Hepatocyte (in vitro differentiated cells): ENCODE results near the gene IL22RA1.

Source experiments
- CTCF ChIP-seq: fragments of 200-600 bp; sonication (generic); IDR thresholded peaks from 2 replicates; pipeline ENCODE4 v1.5.1; 2016; ENCODE audit warnings: antibody characterized with exemption, mild to moderate bottlenecking; ENCODE audit not compliant: poor library complexity
- EZH2 ChIP-seq: fragments of 200-600 bp; sonication (generic); IDR thresholded peaks from 2 replicates; pipeline ENCODE4 v1.6.1; 2016; ENCODE audit warnings: antibody characterized with exemption, mild to moderate bottlenecking, borderline replicate concordance
- EZH2phosphoT487 ChIP-seq: fragments of 200-600 bp; sonication (generic); IDR thresholded peaks from one replicate; pipeline ENCODE4 v1.6.1; 2018; ENCODE audit warnings: antibody characterized with exemption, mild to moderate bottlenecking, low read depth, moderate library complexity; ENCODE audit not compliant: unreplicated experiment, severe bottlenecking

- TF ChIP-seq CTCF, result no peak
- TF ChIP-seq EZH2phosphoT487, result no peak
- no peak for TF ChIP-seq EZH2
Observed at GRCh38 chr1:24069817-24070216, 73.1 kb downstream of the IL22RA1 start.
